Fibroblast of lung (primary cell): Measurements from ENCODE around the gene CD86. TPM values are rescaled to one million over a fixed set of nuclear protein-coding genes. Genes with fewer than 3 reads are reported as not detected.
A peak's percentile ranks its signal among the peaks of the same experiment; 100 is the strongest.

ENCODE experiments used
- DNase-seq, 2 donors: peaks; one replicate each; pipeline versions ENCODE4 v3.0.0 to v3.0.0-alpha.2; 2010; ENCODE audit warnings: low read depth in 2 of 2
- H2AFZ ChIP-seq: 2 replicates; pipeline ENCODE4 v1.5.1; 2012; ENCODE audit warnings: low read length, control low read depth, inconsistent platforms
- H3K27ac ChIP-seq: 2 replicates; pipeline ENCODE4 v1.5.1; 2011; ENCODE audit warnings: low read length, control low read depth; ENCODE audit not compliant: insufficient read depth
- H3K27me3 ChIP-seq: 2 replicates; pipeline ENCODE4 v1.5.1; 2011; ENCODE audit warnings: mild to moderate bottlenecking, low read length; ENCODE audit not compliant: control insufficient read depth, insufficient read depth
- H3K36me3 ChIP-seq: 2 replicates; pipeline ENCODE4 v1.5.1; 2011; ENCODE audit warnings: low read length; ENCODE audit not compliant: control insufficient read depth, insufficient read depth
- H3K4me1 ChIP-seq: 2 replicates; pipeline ENCODE4 v1.5.1; 2011; ENCODE audit warnings: low read length; ENCODE audit not compliant: control insufficient read depth, insufficient read depth; ENCODE audit errors: extremely low read depth
- H3K4me2 ChIP-seq: 2 replicates; pipeline ENCODE4 v1.5.1; 2011; ENCODE audit warnings: low read length, control low read depth; ENCODE audit not compliant: insufficient read depth; ENCODE audit errors: extremely low read depth
- H3K4me3 ChIP-seq, 4 experiments: fragments of 200-600 bp in 1 of 4; sonication (generic) in 1 of 4; replicated peaks in 1 of 4; 2 replicates each; pipeline ENCODE4 v1.5.1; 2011 to 2016; ENCODE audit warnings: low read length in 4 of 4, low read depth in 3 of 4, mild to moderate bottlenecking in 3 of 4, control low read depth in 2 of 4, inconsistent platforms in 1 of 4, mixed read lengths in 1 of 4; ENCODE audit not compliant: insufficient read depth in 1 of 4; ENCODE audit errors: control extremely low read depth in 1 of 4
- H3K79me2 ChIP-seq: 2 replicates; pipeline ENCODE4 v1.5.1; 2012; ENCODE audit warnings: mild to moderate bottlenecking, low read length, inconsistent platforms; ENCODE audit not compliant: control insufficient read depth, insufficient read depth
- H3K9ac ChIP-seq: 2 replicates; pipeline ENCODE4 v1.5.1; 2011; ENCODE audit warnings: mild to moderate bottlenecking, low read length, control low read depth; ENCODE audit not compliant: insufficient read depth
- H3K9me3 ChIP-seq: 2 replicates; pipeline ENCODE4 v1.5.1; 2012; ENCODE audit warnings: low read depth, low read length; ENCODE audit not compliant: control insufficient read depth, insufficient read depth
- H4K20me1 ChIP-seq: 2 replicates; pipeline ENCODE4 v1.5.1; 2011; ENCODE audit warnings: low read length; ENCODE audit not compliant: control insufficient read depth, insufficient read depth; ENCODE audit errors: extremely low read depth
- EZH2 ChIP-seq: IDR thresholded peaks from 2 replicates; pipeline ENCODE4 v1.5.1; 2012; ENCODE audit warnings: low read length, control low read depth, mild to moderate bottlenecking; ENCODE audit errors: missing control alignments
- polyA plus RNA-seq, 2 donors: library from polyadenylated mRNA; depleted of rRNA in 1 of 2; stranded (reverse) in 1 of 2; unstranded in 1 of 2; fragments of >200 nt; gene quantifications; 2 replicates each; pipeline ENCODE4 v1.2.1, GENCODE V29; 2011 to 2012; ENCODE audit warnings: missing spikeins in 1 of 2
- total RNA-seq: library from RNA; depleted of rRNA; stranded (reverse); fragments of >200 nt; gene quantifications from 2 replicates; pipeline ENCODE4 v1.2.1, GENCODE V29; 2014
- TF ChIP-seq, protein P1 (sequence below), 2 donors: IDR thresholded peaks in 1 of 2; conservative IDR thresholded peaks in 1 of 2; 1 replicate in 1 of 2; 2 replicates in 1 of 2; pipeline ENCODE4 v1.5.1; 2011 to 2012; ENCODE audit warnings: low read length in 2 of 2, control low read depth in 1 of 2, inconsistent platforms in 1 of 2, low read depth in 1 of 2, mild to moderate bottlenecking in 1 of 2

Gene CD86
- total and polyA plus RNA-seq, 2 donors (not counting 1 experiment from before 2014, with no cell fraction given) = not detected

- H2AFZ ChIP-seq = no peak overlapping the region
- H3K27ac ChIP-seq = no peak overlapping the region
- H3K79me2 ChIP-seq = no peaks in the 10 kb centered on the region
- no peaks in the 10 kb centered on the region for H3K4me1 ChIP-seq
- H3K36me3 ChIP-seq = no peaks in the 10 kb centered on the region
- no peaks in the 10 kb centered on the region for H4K20me1 ChIP-seq
- H3K4me3 ChIP-seq = no peak overlapping the region
- TF ChIP-seq, protein P1, sequence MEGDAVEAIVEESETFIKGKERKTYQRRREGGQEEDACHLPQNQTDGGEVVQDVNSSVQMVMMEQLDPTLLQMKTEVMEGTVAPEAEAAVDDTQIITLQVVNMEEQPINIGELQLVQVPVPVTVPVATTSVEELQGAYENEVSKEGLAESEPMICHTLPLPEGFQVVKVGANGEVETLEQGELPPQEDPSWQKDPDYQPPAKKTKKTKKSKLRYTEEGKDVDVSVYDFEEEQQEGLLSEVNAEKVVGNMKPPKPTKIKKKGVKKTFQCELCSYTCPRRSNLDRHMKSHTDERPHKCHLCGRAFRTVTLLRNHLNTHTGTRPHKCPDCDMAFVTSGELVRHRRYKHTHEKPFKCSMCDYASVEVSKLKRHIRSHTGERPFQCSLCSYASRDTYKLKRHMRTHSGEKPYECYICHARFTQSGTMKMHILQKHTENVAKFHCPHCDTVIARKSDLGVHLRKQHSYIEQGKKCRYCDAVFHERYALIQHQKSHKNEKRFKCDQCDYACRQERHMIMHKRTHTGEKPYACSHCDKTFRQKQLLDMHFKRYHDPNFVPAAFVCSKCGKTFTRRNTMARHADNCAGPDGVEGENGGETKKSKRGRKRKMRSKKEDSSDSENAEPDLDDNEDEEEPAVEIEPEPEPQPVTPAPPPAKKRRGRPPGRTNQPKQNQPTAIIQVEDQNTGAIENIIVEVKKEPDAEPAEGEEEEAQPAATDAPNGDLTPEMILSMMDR (conservative IDR thresholded peaks at IDR 0.05 in 1 of 2, IDR thresholded peaks at IDR 0.05 in 1 of 2; ENCODE audit: low read depth in 1 of 2, low read length in 2 of 2) = no peak
- no peak for TF ChIP-seq EZH2
- H3K4me2 ChIP-seq = no peak overlapping the region
- peak in 1 of 2 donors; percentile 55 for DNase-seq
- H3K9ac ChIP-seq = no peak overlapping the region
- H3K27me3 ChIP-seq = no peaks in the 10 kb centered on the region
- H3K9me3 ChIP-seq = no peaks in the 10 kb centered on the region
Measured at GRCh38 chr3:122105626-122106025, 50.5 kb downstream of the CD86 start.

DNA sequence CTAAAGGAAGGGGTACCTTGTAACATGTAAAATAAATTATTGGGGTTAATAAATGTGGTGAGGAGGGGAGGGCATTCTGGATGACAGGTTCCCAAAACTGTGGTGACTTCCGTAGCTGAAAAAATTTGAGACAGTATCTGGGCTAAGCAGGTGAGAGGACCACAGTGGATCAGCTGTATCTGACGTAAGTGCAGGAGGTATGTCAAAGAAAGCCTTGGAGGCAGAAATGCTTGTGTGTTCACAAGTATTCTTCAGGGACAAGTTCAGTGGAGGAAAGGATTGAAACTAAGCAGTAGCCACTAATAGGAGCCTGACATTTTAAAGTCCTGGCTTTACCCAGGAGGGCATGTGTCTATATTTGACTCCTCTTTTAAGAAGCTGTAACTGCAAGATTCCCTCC lies 52.0 kb downstream of the CD86 start:
- Histone ChIP-seq H3K27me3 (no peaks in the 10 kb centered on the region), H3K4me3 (no peak overlapping the region), H4K20me1 (no peaks in the 10 kb centered on the region), H3K79me2 (no peaks in the 10 kb centered on the region), H3K9ac (no peak overlapping the region), H3K4me1 (no peaks in the 10 kb centered on the region), H3K9me3 (no peaks in the 10 kb centered on the region), H2AFZ (no peak overlapping the region), H3K27ac (no peak overlapping the region), H3K36me3 (no peaks in the 10 kb centered on the region), H3K4me2 (no peak overlapping the region)
- TF ChIP-seq EZH2 = no peak
- TF ChIP-seq, protein P1 (conservative IDR thresholded peaks at IDR 0.05 in 1 of 2, IDR thresholded peaks at IDR 0.05 in 1 of 2; ENCODE audit: low read depth in 1 of 2, low read length in 2 of 2) = no peak
- DNase-seq = no peak

DNA sequence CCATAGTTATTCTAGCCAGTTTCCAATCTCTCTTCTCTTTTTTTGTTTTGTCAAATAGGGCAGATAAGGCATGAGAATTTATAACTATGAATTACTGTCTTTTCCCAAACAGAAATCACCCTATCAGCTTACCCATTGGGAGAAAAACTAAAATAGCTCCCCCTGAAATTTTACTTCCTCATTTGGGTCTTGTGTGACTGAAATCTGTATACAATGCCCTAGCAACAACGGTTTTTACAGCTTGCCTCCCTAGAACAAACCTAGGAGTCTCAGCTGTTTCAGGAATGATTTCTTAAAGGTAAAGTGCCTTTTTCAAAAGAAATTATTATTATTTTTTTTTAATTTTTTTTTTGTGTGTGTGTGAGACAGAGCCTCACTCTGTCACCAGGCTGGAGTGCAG lies 56.8 kb downstream of the CD86 start:
- no peak for TF ChIP-seq EZH2
- TF ChIP-seq, protein P1 (conservative IDR thresholded peaks at IDR 0.05 in 1 of 2, IDR thresholded peaks at IDR 0.05 in 1 of 2; ENCODE audit: low read depth in 1 of 2, low read length in 2 of 2) = no peak

More for the DNA sequence above, 56.8 kb downstream of the CD86 start:
- Histone ChIP-seq H2AFZ (no peak overlapping the region), H3K27ac (no peak overlapping the region), H3K36me3 (no peaks in the 10 kb centered on the region), H3K9ac (no peak overlapping the region), H3K4me1 (no peaks in the 10 kb centered on the region), H3K79me2 (no peaks in the 10 kb centered on the region), H4K20me1 (no peaks in the 10 kb centered on the region), H3K27me3 (no peaks in the 10 kb centered on the region), H3K9me3 (no peaks in the 10 kb centered on the region), H3K4me2 (no peak overlapping the region), H3K4me3 (no peak overlapping the region)
- no peak for DNase-seq
